GM12865 (cell line): Measurements from ENCODE around the gene EPB41L5.

ENCODE experiments used
- DNase-seq: peaks from one replicate; pipeline ENCODE4 v3.0.0; 2010; ENCODE audit warnings: low read depth
- H3K4me3 ChIP-seq: 2 replicates; pipeline ENCODE4 v1.5.1; 2011; ENCODE audit warnings: mild to moderate bottlenecking, low read depth, low read length, control low read depth
- CTCF ChIP-seq: IDR thresholded peaks from 2 replicates; pipeline ENCODE4 v1.5.1; 2011; ENCODE audit warnings: low read length, control low read depth, low read depth, inconsistent platforms; ENCODE audit not compliant: insufficient read depth; ENCODE audit errors: missing control alignments

EPB41L5 gene

DNA sequence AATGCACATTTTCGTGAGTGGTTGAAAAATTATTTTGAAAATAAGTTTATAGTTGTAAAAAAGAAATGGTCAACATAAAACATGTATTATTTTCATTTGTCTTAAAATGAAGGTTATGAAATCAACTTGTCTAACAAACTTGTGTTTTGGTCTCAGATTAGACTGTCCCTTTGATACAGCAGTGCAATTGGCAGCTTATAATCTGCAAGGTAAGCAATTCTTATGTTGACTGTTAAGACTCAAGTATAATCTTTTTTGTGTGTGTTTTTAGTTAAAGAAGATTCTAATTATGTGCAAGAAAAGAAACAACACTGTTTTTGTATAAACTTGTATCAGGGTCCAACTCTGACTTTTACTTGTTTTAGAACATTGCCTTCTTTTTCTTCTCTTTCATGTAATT is 62.7 kb downstream of the EPB41L5 start:
- DNase-seq = no peak
- H3K4me3 ChIP-seq = no peak overlapping the region
- TF ChIP-seq CTCF = no peak

- DNase-seq = no peak
- H3K4me3 ChIP-seq = no peak overlapping the region
- TF ChIP-seq CTCF = no peak
Observed at GRCh38 chr2:120077896-120078295, 65.0 kb downstream of the EPB41L5 start.

- no peak for DNase-seq
- TF ChIP-seq CTCF = no peak
- no peak overlapping the region for H3K4me3 ChIP-seq
Observed at GRCh38 chr2:120079647-120080046, 66.8 kb downstream of the EPB41L5 start.

DNA sequence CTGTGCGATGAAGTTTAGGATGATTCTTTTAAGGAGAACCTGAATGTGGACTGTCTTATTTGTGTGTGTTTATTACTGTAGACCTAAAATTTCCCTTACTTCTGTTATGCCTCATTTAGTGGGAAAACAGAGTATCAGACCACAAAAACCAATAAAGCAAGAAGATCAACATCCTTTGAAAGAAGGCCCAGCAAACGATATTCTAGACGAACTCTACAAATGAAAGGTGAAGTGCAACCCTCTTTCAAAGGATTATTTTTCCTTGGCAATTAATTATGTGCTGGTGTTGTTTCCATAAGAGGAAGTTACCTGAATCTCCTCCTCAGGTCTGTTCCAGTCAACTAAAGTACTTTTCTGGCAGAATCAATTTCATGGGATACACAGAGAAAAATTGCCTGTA is 78.6 kb downstream of the EPB41L5 start:
- no peak for DNase-seq
- TF ChIP-seq CTCF = no peak
- H3K4me3 ChIP-seq = no peak overlapping the region

DNA sequence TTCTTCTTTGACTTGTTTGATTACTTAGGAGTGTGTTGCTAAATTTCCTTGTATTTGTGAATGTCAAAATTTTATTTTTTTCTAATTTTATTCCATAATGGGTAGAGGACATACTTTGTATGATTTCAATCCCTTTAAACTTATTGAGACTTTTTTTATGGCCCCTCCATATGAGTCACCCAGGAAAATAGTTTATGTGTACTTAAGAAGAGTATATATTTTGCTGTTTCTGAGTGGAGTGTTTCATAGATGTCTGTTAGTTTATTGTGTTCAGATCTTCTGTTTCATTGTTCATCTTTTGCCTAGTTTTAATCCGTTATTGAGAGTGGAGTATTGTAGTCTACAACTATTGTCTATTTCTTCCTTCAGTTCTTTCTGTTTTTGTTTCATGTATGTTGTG is 81.9 kb downstream of the EPB41L5 start:
- no peak for DNase-seq
- TF ChIP-seq CTCF = no peak

DNA sequence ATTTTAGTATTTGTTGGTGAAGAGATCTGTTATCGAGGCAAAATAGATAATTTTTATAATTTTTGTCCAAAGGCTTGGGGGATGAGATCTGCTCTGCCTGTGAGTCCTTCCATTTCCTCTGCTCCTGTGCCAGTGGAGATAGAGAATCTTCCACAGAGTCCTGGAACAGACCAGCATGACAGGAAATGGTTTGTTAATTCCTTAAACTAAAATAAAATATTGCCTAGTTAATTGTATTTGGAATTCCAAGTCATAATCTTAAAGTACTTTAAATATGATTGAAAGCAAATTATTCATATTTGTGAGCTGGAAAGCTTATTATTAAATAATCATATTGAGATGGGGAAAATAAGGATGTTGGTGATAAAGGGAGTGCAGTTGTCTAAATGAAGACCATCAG is 87.8 kb downstream of the EPB41L5 start:
- no peak for DNase-seq
- TF ChIP-seq CTCF = no peak
- H3K4me3 ChIP-seq = no peak overlapping the region

More for the DNA sequence above, 81.9 kb downstream of the EPB41L5 start:
- no peak overlapping the region for H3K4me3 ChIP-seq

GRCh38 chr2:120103723-120104467 is 91.0 kb downstream of the EPB41L5 start:
- TF ChIP-seq CTCF = no peak
- no peak overlapping the region for H3K4me3 ChIP-seq
- no peak for DNase-seq
